Measurements from ENCODE around the gene USP33.
A peak's percentile ranks its signal among the peaks of the same experiment; 100 is the strongest.

The USP33 gene

GRCh38 chr1:77670330-77670729, 89.3 kb downstream of the USP33 start:
- no peak overlapping the region for H3K9ac ChIP-seq (ENCODE audit: low read depth, low read length)
- H3K9me3 ChIP-seq (ENCODE audit: insufficient read depth, low read length, severe bottlenecking): no peaks in the 10 kb centered on the region
- H3K27me3 ChIP-seq (ENCODE audit: insufficient read depth, low read length, poor library complexity): no peaks in the 10 kb centered on the region
- 0 out of 2 replicates have a peak, but pooled peaks cover 4% of the 10 kb centered on the region for H3K36me3 ChIP-seq (ENCODE audit: insufficient read depth, low read length)
- peaks cover 71% of the 10 kb centered on the region for H4K20me1 ChIP-seq (ENCODE audit: insufficient read depth, low read length)
- ATAC-seq (ENCODE audit: insufficient read depth, low read depth): no peak
- H2AFZ ChIP-seq (ENCODE audit: low read depth, low read length): no peak overlapping the region
- no peak overlapping the region for H3K4me3 ChIP-seq (ENCODE audit: low read depth in 1 of 2, low read length in 2 of 2)
- H3K79me2 ChIP-seq (ENCODE audit: insufficient read depth, low read length): peaks cover 100% of the 10 kb centered on the region
- no peak overlapping the region for H3K27ac ChIP-seq (ENCODE audit: low read length)
- no peak for DNase-seq
- no peak for TF ChIP-seq EZH2 (IDR thresholded peaks at IDR 0.05; ENCODE audit: borderline replicate concordance, low read depth, low read length, severe bottlenecking)
- TF ChIP-seq, protein P1, sequence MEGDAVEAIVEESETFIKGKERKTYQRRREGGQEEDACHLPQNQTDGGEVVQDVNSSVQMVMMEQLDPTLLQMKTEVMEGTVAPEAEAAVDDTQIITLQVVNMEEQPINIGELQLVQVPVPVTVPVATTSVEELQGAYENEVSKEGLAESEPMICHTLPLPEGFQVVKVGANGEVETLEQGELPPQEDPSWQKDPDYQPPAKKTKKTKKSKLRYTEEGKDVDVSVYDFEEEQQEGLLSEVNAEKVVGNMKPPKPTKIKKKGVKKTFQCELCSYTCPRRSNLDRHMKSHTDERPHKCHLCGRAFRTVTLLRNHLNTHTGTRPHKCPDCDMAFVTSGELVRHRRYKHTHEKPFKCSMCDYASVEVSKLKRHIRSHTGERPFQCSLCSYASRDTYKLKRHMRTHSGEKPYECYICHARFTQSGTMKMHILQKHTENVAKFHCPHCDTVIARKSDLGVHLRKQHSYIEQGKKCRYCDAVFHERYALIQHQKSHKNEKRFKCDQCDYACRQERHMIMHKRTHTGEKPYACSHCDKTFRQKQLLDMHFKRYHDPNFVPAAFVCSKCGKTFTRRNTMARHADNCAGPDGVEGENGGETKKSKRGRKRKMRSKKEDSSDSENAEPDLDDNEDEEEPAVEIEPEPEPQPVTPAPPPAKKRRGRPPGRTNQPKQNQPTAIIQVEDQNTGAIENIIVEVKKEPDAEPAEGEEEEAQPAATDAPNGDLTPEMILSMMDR (IDR thresholded peaks at IDR 0.05; ENCODE audit: borderline replicate concordance, extremely low read depth, low read length, poor library complexity, severe bottlenecking): no peak
- H3K4me1 ChIP-seq (ENCODE audit: insufficient read depth, low read length): no peaks in the 10 kb centered on the region
- H3K4me2 ChIP-seq (ENCODE audit: insufficient read depth, low read length): no peak overlapping the region

GRCh38 chr1:77668924-77669449, 90.7 kb downstream of the USP33 start:
- H3K27ac ChIP-seq (ENCODE audit: low read length): no peak overlapping the region
- no peaks in the 10 kb centered on the region for H3K36me3 ChIP-seq (ENCODE audit: insufficient read depth, low read length)
- H3K4me3 ChIP-seq (ENCODE audit: low read depth in 1 of 2, low read length in 2 of 2): no peak overlapping the region
- no peak overlapping the region for H3K9ac ChIP-seq (ENCODE audit: low read depth, low read length)
- H3K9me3 ChIP-seq (ENCODE audit: insufficient read depth, low read length, severe bottlenecking): no peaks in the 10 kb centered on the region
- H2AFZ ChIP-seq (ENCODE audit: low read depth, low read length): no peak overlapping the region
- no peak overlapping the region for H3K4me2 ChIP-seq (ENCODE audit: insufficient read depth, low read length)
- no peaks in the 10 kb centered on the region for H3K27me3 ChIP-seq (ENCODE audit: insufficient read depth, low read length, poor library complexity)
- H4K20me1 ChIP-seq (ENCODE audit: insufficient read depth, low read length): peaks cover 68% of the 10 kb centered on the region
- H3K79me2 ChIP-seq (ENCODE audit: insufficient read depth, low read length): peaks cover 100% of the 10 kb centered on the region
- TF ChIP-seq, protein P1 (IDR thresholded peaks at IDR 0.05; ENCODE audit: borderline replicate concordance, extremely low read depth, low read length, poor library complexity, severe bottlenecking): no peak
- TF ChIP-seq EZH2 (IDR thresholded peaks at IDR 0.05; ENCODE audit: borderline replicate concordance, low read depth, low read length, severe bottlenecking): no peak
- DNase-seq: no peak
- ATAC-seq (ENCODE audit: insufficient read depth, low read depth): peak; percentile 29; the same call in 1 of the 3 replicates
- no peaks in the 10 kb centered on the region for H3K4me1 ChIP-seq (ENCODE audit: insufficient read depth, low read length)

- Histone ChIP-seq H4K20me1 (ENCODE audit: insufficient read depth, low read length) (peaks cover 56% of the 10 kb centered on the region; the same call in 1 of the 2 replicates), H2AFZ (ENCODE audit: low read depth, low read length) (no peak overlapping the region), H3K9ac (ENCODE audit: low read depth, low read length) (no peak overlapping the region), H3K4me3 (ENCODE audit: low read depth in 1 of 2, low read length in 2 of 2) (no peak overlapping the region), H3K36me3 (ENCODE audit: insufficient read depth, low read length) (0 out of 2 replicates have a peak, but pooled peaks cover 5% of the 10 kb centered on the region), H3K4me1 (ENCODE audit: insufficient read depth, low read length) (no peaks in the 10 kb centered on the region), H3K4me2 (ENCODE audit: insufficient read depth, low read length) (no peak overlapping the region), H3K27ac (ENCODE audit: low read length) (0 out of 2 replicates have a peak overlapping the region, but pooled peaks have one; percentile 19), H3K9me3 (ENCODE audit: insufficient read depth, low read length, severe bottlenecking) (no peaks in the 10 kb centered on the region), H3K79me2 (ENCODE audit: insufficient read depth, low read length) (peaks cover 100% of the 10 kb centered on the region), H3K27me3 (ENCODE audit: insufficient read depth, low read length, poor library complexity) (no peaks in the 10 kb centered on the region)
- no peak for ATAC-seq (ENCODE audit: insufficient read depth, low read depth)
- no peak for DNase-seq
- TF ChIP-seq, protein P1 (IDR thresholded peaks at IDR 0.05; ENCODE audit: borderline replicate concordance, extremely low read depth, low read length, poor library complexity, severe bottlenecking): no peak
- TF ChIP-seq EZH2 (IDR thresholded peaks at IDR 0.05; ENCODE audit: borderline replicate concordance, low read depth, low read length, severe bottlenecking): no peak
Observed at GRCh38 chr1:77664939-77665516, 94.6 kb downstream of the USP33 start.
